Prostate gland (tissue), 2 donors: Measurements from ENCODE around the gene SGMS2. TPM values are rescaled to one million over a fixed set of nuclear protein-coding genes. Genes with fewer than 3 reads are reported as not detected.

ENCODE experiments used
- DNase-seq: peaks from one replicate; pipeline ENCODE4 v3.0.0-alpha.2; 2019; ENCODE audit warnings: low spot score
- H3K27ac ChIP-seq, 2 donors: fragments of 200-600 bp; sonication (generic); 2 replicates each; pipeline ENCODE4 v1.5.1; 2017 to 2019
- H3K27me3 ChIP-seq: fragments of 200-600 bp; sonication (generic); replicated peaks from 2 replicates; pipeline ENCODE4 v1.5.1; 2019; ENCODE audit not compliant: insufficient read depth
- H3K36me3 ChIP-seq, 2 donors: fragments of 200-600 bp; sonication (generic); 1 replicate in 1 of 2; 2 replicates in 1 of 2; pipeline versions ENCODE4 v1.5.1 to v1.8.1; 2017 to 2019
- H3K4me1 ChIP-seq: fragments of 200-600 bp; sonication (generic); replicated peaks from 2 replicates; pipeline ENCODE4 v1.5.1; 2019
- H3K4me3 ChIP-seq, 2 donors: fragments of 200-600 bp; sonication (generic); 2 replicates each; pipeline ENCODE4 v1.5.1; 2017 to 2019
- H3K9me3 ChIP-seq: fragments of 200-600 bp; sonication (generic); 2 replicates; pipeline ENCODE4 v1.5.1; 2017
- POLR2A ChIP-seq: fragments of 450-650 bp; IDR thresholded peaks from one replicate; pipeline ENCODE4 v1.6.1; 2016; ENCODE audit warnings: antibody characterized with exemption, mild to moderate bottlenecking
- POLR2AphosphoS5 ChIP-seq: sonication (generic); formaldehyde crosslinking; IDR thresholded peaks from one replicate; pipeline ENCODE4 v1.6.1; 2017; ENCODE audit warnings: antibody characterized with exemption
- whole genome bisulfite sequencing: methylation state at CpG from one replicate; pipeline ENCODE4 v1.1.5; 2018; 5-methylcytosine and 5-hydroxymethylcytosine counted together
- intact Hi-C: fragments of 100-400 bp; cut with DNase I; formaldehyde crosslinking; loops from one replicate; pipeline ENCODE4 v1.14.2; 2022
- total RNA-seq, 2 donors: library from RNA; depleted of rRNA; stranded (reverse); fragments of >200 nt; gene quantifications; one replicate each; pipeline ENCODE4 v1.1.0, GENCODE V29; 2016
- TF ChIP-seq, protein P1 (sequence below), 4 experiments: fragments of 200-600 bp in 2 of 4; fragments of 450-650 bp in 2 of 4; sonication (generic) in 2 of 4; IDR thresholded peaks; 1 replicate in 3 of 4; 2 replicates in 1 of 4; pipeline ENCODE4 v1.5.1; 2016 to 2019; ENCODE audit warnings: antibody characterized with exemption in 4 of 4, mild to moderate bottlenecking in 2 of 4, moderate library complexity in 2 of 4

Gene SGMS2
- total RNA-seq, 2 donors from 2014 or later, result 37.4 to 53.6 TPM

DNA sequence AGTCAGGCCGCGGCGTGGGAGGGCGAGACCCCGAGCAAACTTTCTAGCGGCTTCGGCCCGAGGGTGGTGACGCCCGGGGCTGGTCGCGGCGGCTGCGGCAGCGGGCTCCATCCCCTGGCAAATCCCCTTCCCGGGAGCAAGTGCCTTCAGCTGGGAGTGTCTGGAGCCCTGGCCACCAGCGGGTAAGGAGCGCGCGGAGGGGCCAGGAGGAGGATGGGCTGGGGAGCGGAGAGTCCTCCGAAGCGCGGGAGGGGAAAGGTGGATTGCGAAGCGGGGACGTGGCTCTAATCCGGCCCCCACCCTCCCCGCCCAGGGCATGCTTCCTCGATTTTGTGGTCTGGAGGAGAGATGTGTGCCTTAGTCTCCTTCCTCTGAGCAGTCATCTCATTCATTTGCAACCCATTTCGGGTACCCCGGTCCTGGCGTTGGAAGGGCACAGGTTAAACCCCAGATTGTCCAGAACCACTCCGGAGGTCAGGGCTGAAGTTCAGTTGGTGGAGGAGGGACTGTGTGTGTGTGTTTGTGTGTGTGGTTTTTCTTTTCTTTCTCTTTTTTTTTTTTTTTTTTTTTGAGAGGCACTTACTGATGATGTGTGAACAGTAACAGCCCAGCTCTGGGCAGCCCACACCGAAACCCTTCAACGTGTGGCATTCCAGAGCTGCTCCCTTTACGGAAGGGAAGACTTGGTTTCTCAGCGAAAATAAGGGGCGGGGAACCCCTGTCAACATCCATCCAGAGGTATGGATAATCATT is 516 bp downstream of the SGMS2 start:
- no peaks in the 10 kb centered on the region for H3K27me3 ChIP-seq
- DNase-seq, result peak; percentile 44
- peak overlapping the region; percentile 88 to 93 for H3K27ac ChIP-seq
- intact Hi-C loops, result loop anchor here (5.0 to 10.0 kb wide), 3 partner anchors 77 to 170 kb away; no protein-coding TSS in a partner anchor
- WGBS, result 2% methylated on average over 26 of the region's 39 CpGs
- peak overlapping the region; percentile 57 to 58 for H3K4me3 ChIP-seq
- H3K36me3 ChIP-seq, result no peaks in the 10 kb centered on the region
- H3K9me3 ChIP-seq, result no peaks in the 10 kb centered on the region
- H3K4me1 ChIP-seq, result no peaks in the 10 kb centered on the region
- no peak for TF ChIP-seq POLR2A
- TF ChIP-seq POLR2AphosphoS5, result no peak
- TF ChIP-seq, protein P1, sequence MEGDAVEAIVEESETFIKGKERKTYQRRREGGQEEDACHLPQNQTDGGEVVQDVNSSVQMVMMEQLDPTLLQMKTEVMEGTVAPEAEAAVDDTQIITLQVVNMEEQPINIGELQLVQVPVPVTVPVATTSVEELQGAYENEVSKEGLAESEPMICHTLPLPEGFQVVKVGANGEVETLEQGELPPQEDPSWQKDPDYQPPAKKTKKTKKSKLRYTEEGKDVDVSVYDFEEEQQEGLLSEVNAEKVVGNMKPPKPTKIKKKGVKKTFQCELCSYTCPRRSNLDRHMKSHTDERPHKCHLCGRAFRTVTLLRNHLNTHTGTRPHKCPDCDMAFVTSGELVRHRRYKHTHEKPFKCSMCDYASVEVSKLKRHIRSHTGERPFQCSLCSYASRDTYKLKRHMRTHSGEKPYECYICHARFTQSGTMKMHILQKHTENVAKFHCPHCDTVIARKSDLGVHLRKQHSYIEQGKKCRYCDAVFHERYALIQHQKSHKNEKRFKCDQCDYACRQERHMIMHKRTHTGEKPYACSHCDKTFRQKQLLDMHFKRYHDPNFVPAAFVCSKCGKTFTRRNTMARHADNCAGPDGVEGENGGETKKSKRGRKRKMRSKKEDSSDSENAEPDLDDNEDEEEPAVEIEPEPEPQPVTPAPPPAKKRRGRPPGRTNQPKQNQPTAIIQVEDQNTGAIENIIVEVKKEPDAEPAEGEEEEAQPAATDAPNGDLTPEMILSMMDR (IDR thresholded peaks at IDR 0.05), result no peak

DNA sequence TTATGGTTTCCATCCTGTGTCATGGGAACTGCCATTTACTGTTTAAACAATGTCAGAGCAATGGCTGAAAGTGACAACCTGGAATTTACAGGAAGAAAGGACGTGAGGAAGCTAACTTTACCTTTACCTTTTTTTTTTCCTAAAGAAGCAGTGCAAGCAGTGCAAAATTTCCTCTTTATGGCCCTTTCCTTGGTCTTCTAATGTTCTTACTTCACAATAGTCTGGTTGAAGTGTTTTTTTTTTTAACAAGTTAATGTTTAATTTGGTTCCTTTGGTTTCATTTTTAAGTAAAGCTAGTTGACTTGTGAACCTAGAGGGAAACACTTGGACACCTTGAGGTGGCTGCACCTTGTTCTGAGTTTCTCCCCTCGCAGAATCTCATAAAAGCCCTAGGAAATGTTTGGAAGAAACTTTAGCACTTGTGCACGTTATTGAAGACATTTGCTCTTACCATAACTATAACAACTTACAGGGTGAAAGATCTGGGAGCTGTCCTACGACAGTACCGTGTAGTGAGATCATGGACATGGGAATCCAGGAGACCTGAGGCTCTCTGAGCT is 1.8 kb downstream of the SGMS2 start:
- WGBS, result 30% methylated on average over 5 of the region's 5 CpGs
- H3K9me3 ChIP-seq, result no peaks in the 10 kb centered on the region
- no peak for DNase-seq
- intact Hi-C loops, result loop anchor here (5.0 to 10.0 kb wide), 3 partner anchors 76 to 168 kb away; no protein-coding TSS in a partner anchor
- H3K4me1 ChIP-seq, result no peaks in the 10 kb centered on the region
- no peaks in the 10 kb centered on the region for H3K27me3 ChIP-seq
- peak; percentile 27 for TF ChIP-seq POLR2AphosphoS5
- TF ChIP-seq, protein P1 (IDR thresholded peaks at IDR 0.05), result no peak
- peak overlapping the region; percentile 88 to 93 for H3K27ac ChIP-seq
- H3K36me3 ChIP-seq, result no peaks in the 10 kb centered on the region
- peak overlapping the region; percentile 57 to 58 for H3K4me3 ChIP-seq

DNA sequence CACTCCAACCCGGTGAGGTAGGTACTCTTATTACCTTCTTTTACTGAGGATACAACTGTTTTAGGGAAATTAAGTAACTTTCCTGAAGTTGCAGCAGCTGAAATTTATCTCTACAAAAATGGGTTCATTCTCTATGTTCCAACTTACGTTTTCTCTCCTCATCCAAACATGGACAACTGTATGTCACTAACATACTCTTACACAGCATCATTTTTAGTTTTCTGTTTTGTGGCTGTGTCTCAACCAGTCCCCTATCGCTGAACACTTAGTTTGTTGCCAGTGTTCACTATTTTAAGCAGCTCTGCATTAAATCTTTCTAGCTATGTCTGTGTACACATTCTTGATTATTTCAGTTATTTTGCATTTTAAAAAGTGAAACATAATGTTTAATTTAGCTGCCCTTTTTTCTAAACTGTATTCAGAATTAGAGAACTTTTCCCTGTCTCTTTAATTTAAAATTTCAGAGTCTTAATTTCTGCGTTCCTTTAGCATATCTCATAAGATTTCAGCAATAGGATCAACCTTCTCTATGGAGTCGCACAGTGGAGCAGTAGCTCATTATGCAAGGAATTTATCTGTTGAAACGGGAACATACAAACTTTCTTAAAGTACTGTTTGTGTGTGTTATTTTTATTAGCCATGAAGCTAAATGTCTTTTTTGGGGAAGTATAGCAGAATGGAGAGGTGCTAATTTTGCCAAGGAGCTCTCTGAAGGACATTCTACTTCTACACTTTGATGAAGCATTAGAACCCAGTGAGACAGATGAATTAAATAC is 3.8 kb downstream of the SGMS2 start:
- Histone ChIP-seq H3K27me3 (no peaks in the 10 kb centered on the region), H3K9me3 (no peaks in the 10 kb centered on the region), H3K4me1 (no peaks in the 10 kb centered on the region), H3K27ac (no peak overlapping the region), H3K4me3 (no peak overlapping the region), H3K36me3 (no peaks in the 10 kb centered on the region)
- intact Hi-C loops, result loop anchor here (5.0 to 10.0 kb wide), 3 partner anchors 74 to 166 kb away; no protein-coding TSS in a partner anchor
- DNase-seq, result no peak
- TF ChIP-seq POLR2AphosphoS5, result no peak
- TF ChIP-seq, protein P1 (IDR thresholded peaks at IDR 0.05), result no peak
- 86% methylated on average over 6 of the region's 6 CpGs for WGBS

DNA sequence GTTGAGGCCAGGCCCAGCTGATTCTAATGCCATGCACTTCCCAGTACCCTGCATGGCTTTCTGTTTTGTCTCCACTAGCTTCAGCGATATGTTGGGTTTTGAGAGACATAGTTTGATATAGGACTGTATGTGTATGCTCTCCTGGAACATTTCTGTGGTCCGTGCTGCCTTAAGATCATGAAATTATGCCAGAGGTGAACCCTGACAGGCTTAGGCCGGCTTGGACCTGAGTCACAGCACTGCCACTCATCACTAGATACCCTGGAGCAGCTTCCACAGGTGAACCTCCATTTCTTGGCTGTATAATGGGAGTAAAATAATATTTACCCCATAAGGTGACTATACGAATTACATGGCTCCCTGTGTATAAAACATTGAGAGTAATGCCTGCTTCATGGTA is 6.4 kb downstream of the SGMS2 start:
- DNase-seq, result no peak
- no peak overlapping the region for H3K27ac ChIP-seq
- no peak overlapping the region for H3K4me3 ChIP-seq
- intact Hi-C loops, result no loop called here
- TF ChIP-seq, protein P1 (IDR thresholded peaks at IDR 0.05), result no peak
- no peak for TF ChIP-seq POLR2AphosphoS5
- TF ChIP-seq POLR2A, result no peak
- no peaks in the 10 kb centered on the region for H3K27me3 ChIP-seq
- H3K9me3 ChIP-seq, result no peaks in the 10 kb centered on the region
- H3K36me3 ChIP-seq, result no peaks in the 10 kb centered on the region
- WGBS, result 93% methylated on average over 4 of the region's 4 CpGs
- no peaks in the 10 kb centered on the region for H3K4me1 ChIP-seq
